ENCODE results near the gene PLCB2.

Gene PLCB2

DNA sequence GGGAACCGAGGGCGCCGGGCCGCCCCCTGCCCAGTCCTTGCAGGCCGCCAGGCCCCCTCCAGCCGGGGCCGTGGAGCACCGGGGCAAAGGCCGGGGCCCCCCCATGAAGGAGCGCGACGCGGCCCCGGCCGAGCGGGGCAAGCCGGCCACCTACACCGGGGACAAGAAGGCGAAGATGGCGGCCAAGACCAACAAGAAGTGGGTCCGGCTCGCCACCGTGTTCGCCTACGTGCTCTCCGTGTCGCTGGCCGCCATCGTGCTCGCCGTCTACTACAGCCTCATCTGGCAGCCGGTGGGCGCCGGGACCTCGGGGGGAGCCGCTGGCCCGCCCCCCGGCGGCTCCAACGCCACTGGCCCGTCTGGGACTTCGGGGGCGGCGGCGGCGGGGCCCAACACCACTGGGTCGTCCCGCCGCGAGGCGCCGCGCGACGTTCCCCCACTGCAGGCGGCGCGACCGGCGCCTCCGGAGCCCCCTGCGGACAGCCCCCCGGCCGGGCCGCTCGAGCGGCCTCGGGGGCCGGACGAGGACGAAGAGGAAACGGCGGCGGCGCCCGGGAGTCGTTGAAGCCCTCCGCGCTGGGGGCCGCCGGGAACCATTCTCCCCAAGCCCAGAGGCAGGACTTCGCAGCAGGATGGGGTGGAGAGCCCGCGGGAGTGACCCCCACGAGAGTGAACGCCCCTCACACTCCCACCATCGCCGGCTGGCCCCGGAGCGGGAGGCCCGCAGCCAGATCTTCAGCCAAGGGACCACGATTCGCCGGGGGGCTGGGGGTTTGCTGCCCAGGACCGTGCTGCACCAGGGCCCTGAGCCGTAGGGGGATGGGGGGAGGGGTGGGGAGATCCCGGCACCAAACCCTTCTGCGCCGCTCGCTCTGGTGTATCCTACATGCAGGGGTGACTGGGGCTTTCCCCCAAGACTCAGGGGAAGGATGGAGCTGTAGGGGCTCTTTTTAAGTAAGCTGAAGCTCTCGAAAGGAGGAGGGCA lies 16.5 kb upstream of the PLCB2 start:
- DNase-seq = no peak

GRCh38 chr15:40323239-40323952 lies 15.7 kb upstream of the PLCB2 start, which contains the start of gene INAFM2:
Gene INAFM2, plus strand, starts transcription at chr15:40323692. Its CDS starts 364 bp downstream, at chr15:40324056.
- peak; percentile 87 for DNase-seq

GRCh38 chr15:40322531-40323238 lies 14.9 kb upstream of the PLCB2 start:
- no peak for DNase-seq

- DNase-seq = peak; percentile 42
Observed at GRCh38 chr15:40320931-40321371, 13.2 kb upstream of the PLCB2 start.

GRCh38 chr15:40320409-40320808 lies 12.7 kb upstream of the PLCB2 start:
- DNase-seq = no peak

DNA sequence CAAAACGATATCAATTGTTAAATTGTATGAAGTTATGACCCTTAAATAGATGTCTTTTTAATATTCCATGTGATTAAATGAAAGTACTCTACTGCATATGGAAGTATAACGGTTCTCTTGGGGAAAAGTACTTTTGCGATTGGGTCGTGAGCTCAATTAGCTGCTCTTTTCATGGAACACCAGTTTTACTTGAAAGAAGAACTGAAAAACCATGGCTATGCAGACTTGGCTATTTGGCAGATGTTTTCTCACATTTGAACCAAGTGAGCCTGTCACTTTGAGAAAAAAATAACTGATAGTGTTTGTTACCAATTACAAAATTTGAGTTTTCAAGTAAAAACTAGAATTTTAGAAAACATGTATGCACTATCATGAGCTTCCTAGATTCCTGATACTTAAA lies 9.8 kb upstream of the PLCB2 start:
- no peak for DNase-seq

DNA sequence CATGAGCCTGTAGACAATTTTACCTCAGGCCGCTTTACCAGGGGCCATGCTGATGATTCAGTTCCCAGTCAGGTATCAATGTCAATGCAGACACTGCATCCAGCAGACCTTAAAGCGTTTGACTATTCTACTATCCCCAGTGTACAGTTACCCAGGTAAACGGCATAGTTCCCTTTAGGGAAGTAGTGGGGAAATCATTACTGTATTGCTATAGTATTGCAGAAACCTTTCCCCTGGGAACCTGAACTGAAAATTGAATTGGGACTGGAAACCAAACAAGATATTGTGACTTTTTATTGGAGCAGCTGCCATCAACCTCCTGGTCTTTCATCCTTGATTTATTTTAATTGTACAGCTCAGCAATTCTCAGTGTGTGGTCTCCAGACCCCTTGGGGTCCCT lies 9.2 kb upstream of the PLCB2 start:
- DNase-seq = no peak

DNA sequence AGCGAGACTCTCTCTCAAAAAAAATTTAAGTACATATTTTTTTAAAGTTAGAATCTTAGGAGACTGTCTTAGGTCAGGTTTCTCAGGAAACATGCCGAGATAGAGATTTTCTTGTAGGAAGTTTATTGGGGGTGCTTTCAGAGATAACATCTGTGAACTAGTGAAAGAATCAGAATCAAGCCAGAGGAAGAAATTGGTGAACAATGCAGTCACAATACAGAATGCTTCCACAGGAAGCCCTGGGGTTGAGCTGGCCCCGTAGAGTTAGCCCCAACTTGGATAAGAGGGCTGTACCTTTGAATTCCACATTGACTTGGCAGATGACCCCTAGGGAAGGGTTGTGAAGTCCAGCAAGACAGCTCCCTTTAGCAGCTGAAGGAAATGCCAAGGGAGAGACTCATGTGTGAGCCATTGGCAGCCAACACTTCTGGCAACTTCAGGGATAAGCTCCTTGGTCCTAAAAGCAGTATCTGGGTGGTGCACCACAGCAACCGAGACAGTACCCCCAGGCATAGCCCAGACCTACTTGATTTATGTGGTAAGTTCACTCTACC lies 7.1 kb upstream of the PLCB2 start:
- no peak for DNase-seq

DNA sequence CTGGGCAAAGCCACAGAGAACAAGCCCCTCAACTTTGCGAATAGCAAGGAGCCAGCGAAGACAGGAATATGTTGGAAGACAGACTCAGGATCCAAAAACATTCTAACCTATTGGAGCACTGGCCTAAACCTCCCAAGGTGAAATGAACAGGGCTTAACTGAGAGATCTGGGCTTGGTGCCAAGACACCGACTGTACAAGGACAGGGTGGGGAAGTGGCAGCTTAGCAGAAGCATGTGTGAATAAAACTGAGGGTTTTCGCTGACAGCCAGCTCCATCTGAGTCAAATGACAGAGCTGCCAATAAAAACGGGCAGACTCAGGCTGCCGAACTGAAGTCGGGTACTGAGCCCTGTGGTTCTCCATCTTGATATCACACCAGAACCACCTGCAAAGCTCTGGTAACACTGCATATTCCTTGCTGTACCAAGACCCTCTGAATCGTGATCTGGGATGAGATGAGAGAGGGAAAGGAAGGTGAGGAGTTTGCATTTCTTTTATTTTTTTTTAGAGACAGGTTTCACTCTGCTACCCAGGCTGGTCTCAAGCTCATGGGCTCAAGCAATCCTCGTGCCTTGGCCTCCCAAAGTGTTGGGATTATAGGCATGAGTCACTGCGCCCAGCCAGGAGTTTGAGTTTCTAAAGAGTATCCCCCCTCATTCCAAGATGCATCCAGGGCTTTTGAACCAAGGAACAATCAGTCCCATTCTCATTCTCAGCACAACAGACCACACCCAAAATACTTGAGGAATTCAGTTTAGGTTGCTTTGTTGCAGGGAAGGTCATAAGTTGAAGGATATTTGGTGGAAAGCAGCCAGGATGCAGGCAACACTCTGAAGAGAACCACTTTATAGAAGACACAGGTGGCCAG lies 6.0 kb upstream of the PLCB2 start:
- DNase-seq = no peak

DNA sequence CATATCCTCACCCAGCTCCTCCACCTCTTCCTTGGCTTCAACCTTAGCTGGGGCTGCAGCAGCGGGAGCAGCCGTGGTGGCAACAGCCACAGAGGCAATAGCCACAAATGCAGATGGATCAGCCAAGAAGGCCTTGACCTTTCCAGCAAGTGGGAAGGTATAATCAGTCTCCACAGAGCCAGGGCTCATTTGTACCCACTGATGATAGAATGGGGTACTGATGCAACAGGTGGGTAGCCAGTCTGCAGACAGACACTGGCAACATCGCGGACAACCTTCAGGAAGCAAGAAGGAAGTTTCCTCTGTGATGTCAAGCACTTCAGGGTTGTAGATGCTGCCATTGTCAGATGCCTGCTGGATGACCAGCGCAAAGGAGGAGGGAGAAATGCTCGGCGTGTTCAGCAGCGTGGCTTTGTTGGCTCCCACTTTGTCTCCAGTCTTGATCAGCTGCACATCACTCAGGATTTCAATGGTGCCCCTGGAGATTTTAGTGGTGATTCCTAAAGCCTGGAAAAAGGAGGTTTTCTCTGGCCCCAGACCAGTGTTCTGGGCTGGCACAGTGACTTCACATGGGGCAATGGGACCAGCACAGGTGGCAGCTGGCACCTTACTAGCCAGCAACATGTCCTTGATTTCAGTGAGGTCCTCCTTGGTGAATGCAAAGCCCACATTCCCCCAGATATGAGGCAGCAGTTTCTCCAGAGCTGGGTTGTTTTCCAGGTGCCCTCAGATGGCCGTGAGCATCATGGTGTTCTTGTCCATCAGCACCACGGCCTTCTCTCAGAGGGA lies 4.8 kb upstream of the PLCB2 start:
- DNase-seq = no peak

DNA sequence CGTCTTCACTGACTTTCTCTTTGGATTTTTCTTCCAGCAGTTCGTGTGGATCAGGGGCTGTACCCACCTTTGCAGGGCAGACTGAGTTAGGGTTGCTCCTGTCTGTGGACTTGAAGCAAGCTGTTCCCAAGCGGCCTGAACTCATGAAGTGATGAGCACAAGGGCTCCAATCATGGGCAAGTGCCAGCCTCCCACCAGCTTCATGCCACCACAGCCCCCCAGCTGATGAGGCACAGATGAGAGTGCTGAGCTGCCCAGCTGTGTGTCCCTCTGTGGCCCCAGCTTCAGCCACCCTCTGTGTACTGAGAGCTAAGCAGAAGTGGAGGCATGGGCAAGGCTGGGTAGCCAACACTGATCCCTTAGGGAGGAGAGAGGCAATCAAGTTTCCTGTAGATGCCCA lies 3.3 kb upstream of the PLCB2 start:
- DNase-seq = no peak

DNA sequence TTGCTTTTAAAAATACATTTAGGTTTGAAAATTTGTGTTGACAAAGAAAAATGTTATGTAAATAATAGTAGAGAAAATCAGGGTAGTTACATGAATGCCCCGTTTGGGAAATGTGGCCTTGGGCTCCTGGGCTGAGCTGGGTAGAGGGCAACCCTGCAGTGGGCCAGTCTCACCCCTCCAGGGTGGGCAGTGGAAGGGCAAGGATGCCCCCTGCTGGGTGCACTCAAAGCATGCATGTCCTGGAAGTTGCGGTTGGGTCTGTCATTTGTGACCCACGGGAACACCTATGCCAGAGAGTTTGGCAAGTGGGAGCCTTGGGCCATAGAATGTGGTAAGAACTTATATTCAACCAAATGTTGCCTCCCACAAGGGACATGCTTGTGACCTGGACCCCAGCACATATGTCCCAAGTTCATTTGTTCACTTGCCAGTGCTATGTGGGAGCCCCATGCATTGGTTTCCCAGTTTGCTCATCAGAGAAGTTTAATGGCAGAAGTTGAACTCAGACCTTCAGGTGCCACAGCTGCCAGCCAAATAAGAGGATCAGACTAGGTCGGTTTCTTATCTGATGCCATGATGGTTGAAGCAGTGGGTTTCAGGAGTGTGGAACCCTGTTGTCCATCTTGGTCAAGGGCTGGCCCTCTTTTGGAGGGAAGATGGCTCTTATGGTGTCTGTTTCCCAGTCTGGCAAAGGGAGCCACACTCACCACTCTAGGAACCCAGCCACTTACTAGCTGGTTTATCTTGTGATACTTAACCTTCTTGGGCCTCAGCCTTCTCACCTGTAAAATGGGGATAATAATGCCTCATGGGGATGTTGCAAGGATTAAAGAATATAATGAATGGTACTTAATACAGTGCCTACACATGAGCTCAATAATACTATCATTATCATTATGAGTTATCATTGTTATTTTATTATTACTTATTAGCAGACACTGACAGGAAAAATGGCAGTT lies 2.5 kb upstream of the PLCB2 start:
- peak; percentile 52 for DNase-seq

GRCh38 chr15:40309344-40309862 lies 1.7 kb upstream of the PLCB2 start:
- DNase-seq = no peak

GRCh38 chr15:40306908-40307307 lies 827 bp downstream of the PLCB2 start:
- DNase-seq = no peak

- DNase-seq = no peak
Observed at GRCh38 chr15:40306371-40306770, 1.4 kb downstream of the PLCB2 start.

DNA sequence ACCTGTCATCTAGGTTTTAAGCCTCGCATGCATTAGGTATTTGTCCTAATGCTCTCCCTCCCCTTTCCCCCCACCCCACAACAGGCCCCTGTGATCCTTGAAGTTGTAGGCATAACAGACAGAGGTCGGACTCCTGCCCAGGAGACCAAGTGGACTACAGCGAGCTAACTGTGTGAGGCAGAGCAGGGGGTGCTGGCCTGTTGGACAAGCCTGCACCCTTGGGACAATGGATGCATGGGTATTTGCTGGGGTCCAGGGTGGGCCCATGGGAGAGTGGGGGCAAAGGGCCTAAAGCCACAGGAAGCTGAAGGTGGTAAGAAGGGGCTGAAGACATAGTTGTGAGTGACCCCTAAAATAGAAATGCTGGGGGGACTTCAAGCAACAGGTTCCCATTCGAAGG lies 2.5 kb downstream of the PLCB2 start:
- no peak for DNase-seq

GRCh38 chr15:40303576-40303975 lies 4.2 kb downstream of the PLCB2 start:
- DNase-seq = no peak

DNA sequence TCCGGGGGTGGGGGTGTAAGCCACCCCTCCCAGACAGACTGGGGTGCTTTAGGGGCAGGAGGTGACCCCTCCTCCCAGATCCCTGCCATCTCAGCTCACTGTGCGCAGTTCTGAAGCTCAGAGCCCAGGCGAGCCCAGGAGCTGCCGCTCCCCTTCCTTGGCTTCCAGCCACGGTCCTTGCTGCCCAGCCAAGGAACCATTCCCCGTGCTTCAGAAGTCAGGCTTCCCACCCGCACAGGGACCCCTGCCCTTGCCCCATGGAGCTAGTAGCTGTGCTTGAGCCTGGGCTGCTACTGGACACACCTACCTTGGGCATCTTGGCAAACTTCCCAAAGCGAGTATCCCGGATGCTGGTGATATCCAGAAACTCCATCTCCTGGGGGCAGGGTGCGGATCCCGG lies 4.8 kb downstream of the PLCB2 start:
- DNase-seq = no peak

DNA sequence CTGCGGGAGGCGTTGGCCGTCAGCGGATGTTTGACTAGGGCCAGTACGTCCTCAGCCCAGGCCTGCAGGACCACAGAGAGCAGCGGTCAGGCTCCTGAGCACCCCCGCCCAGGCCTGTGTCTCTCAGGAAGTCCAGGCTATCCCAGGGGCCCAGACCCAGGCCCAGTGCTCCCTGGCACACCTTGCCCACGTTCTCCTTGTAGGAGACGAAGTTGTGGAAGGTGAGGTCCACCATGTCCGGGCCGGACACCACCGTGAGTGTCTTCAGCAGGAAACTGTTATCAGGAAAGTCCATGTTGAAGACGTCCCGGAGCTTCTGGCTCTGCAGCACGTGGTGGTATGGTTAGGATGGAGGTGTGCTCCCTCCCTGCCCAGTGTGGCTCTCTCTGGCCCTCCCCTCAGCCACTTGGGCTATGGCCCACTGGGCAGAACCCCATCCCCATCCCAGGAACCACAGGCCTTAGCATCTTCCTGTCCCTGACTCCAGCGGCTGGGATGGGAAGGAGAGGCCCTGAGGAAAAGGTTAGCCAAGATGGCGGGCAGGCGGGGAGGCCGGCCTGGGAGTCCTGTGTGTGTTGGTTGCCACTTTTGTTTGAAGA lies 5.3 kb downstream of the PLCB2 start:
- no peak for DNase-seq
